ENCODE data around the gene CHIA.

- TF ChIP-seq, protein P1, sequence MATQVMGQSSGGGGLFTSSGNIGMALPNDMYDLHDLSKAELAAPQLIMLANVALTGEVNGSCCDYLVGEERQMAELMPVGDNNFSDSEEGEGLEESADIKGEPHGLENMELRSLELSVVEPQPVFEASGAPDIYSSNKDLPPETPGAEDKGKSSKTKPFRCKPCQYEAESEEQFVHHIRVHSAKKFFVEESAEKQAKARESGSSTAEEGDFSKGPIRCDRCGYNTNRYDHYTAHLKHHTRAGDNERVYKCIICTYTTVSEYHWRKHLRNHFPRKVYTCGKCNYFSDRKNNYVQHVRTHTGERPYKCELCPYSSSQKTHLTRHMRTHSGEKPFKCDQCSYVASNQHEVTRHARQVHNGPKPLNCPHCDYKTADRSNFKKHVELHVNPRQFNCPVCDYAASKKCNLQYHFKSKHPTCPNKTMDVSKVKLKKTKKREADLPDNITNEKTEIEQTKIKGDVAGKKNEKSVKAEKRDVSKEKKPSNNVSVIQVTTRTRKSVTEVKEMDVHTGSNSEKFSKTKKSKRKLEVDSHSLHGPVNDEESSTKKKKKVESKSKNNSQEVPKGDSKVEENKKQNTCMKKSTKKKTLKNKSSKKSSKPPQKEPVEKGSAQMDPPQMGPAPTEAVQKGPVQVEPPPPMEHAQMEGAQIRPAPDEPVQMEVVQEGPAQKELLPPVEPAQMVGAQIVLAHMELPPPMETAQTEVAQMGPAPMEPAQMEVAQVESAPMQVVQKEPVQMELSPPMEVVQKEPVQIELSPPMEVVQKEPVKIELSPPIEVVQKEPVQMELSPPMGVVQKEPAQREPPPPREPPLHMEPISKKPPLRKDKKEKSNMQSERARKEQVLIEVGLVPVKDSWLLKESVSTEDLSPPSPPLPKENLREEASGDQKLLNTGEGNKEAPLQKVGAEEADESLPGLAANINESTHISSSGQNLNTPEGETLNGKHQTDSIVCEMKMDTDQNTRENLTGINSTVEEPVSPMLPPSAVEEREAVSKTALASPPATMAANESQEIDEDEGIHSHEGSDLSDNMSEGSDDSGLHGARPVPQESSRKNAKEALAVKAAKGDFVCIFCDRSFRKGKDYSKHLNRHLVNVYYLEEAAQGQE (IDR thresholded peaks at IDR 0.05; ENCODE audit: insufficient read depth in 1 of 2, low read depth in 2 of 2, low read length in 2 of 2) = no peak
- no peak for TF ChIP-seq POLR2AphosphoS5 (IDR thresholded peaks at IDR 0.05; ENCODE audit: low read depth, low read length)
- TF ChIP-seq SIN3A (IDR thresholded peaks at IDR 0.05; ENCODE audit: borderline replicate concordance, insufficient read depth, low read length) = no peak
Measured at GRCh38 chr1:111271464-111271801, 19.2 kb upstream of the CHIA start.

All from PFSK-1 (cell line).